HCT116 (cell line): ENCODE results near the gene VAV2.

Experiments used
- CTCF ChIP-seq, 3 experiments: fragments of 200-600 bp in 1 of 3; sonication (generic) in 1 of 3; IDR thresholded peaks in 2 of 3; conservative IDR thresholded peaks in 1 of 3; 2 replicates each; pipeline ENCODE4 v1.5.1; 2012 to 2017; ENCODE audit warnings: low read depth in 2 of 3, low read length in 2 of 3, antibody characterized with exemption in 1 of 3, borderline replicate concordance in 1 of 3, control low read depth in 1 of 3, mild to moderate bottlenecking in 1 of 3, mixed read lengths in 1 of 3, mixed run types in 1 of 3, moderate library complexity in 1 of 3; ENCODE audit not compliant: insufficient read depth in 1 of 3
- POLR2A ChIP-seq: IDR thresholded peaks from 2 replicates; pipeline ENCODE4 v1.7.0; 2011; ENCODE audit warnings: borderline replicate concordance; ENCODE audit not compliant: insufficient read depth, insufficient read length; ENCODE audit errors: extremely low read depth
- SP1 ChIP-seq: IDR thresholded peaks from 2 replicates; pipeline ENCODE4 v1.6.1; 2012; ENCODE audit warnings: low read depth

- TF ChIP-seq POLR2A, result no peak
- TF ChIP-seq CTCF (IDR thresholded peaks at IDR 0.05 in 2 of 3, conservative IDR thresholded peaks at IDR 0.05 in 1 of 3; ENCODE audit: borderline replicate concordance in 1 of 3, insufficient read depth in 1 of 3, low read depth in 2 of 3, low read length in 2 of 3), result no peak
- TF ChIP-seq SP1, result no peak
Observed at GRCh38 chr9:133836001-133836758, 155.9 kb downstream of the VAV2 start.
